HepG2 (cell line): ENCODE results near the gene GLYATL3. TPM values are rescaled to one million over a fixed set of nuclear protein-coding genes. Genes with fewer than 3 reads are reported as not detected.

ENCODE experiments used
- BRCA1 ChIP-seq: sonication (generic); formaldehyde crosslinking; IDR thresholded peaks from 2 replicates; pipeline ENCODE4 v1.4.0; 2020; ENCODE audit warnings: missing genetic modification reagents
- CREB1 ChIP-seq, 2 experiments: fragments of 450-650 bp in 1 of 2; IDR thresholded peaks; 2 replicates each; pipeline ENCODE4 v1.6.1; 2016 to 2017; ENCODE audit warnings: control low read depth in 1 of 2, mild to moderate bottlenecking in 1 of 2, missing compliant biosample characterization in 1 of 2, missing genetic modification characterization in 1 of 2
- CREM ChIP-seq, 2 experiments: sonication (generic) in 1 of 2; formaldehyde crosslinking in 1 of 2; IDR thresholded peaks; 2 replicates each; pipeline versions ENCODE4 v1.4.0 to v1.6.1; 2016 to 2020; ENCODE audit warnings: antibody characterized with exemption in 1 of 2, mild to moderate bottlenecking in 1 of 2, missing genetic modification reagents in 1 of 2
- DDIT3 ChIP-seq: sonication (generic); formaldehyde crosslinking; IDR thresholded peaks from 2 replicates; pipeline ENCODE4 v1.4.0; 2020; ENCODE audit warnings: mild to moderate bottlenecking, missing genetic modification reagents
- EP300 ChIP-seq, 3 experiments: sonication (generic) in 1 of 3; formaldehyde crosslinking in 1 of 3; IDR thresholded peaks; 2 replicates each; pipeline versions ENCODE4 v1.5.1 to v1.6.1; 2011 to 2020; ENCODE audit warnings: low read depth in 2 of 3, low read length in 2 of 3, borderline replicate concordance in 1 of 3, improper control_type of control experiment in 1 of 3, mild to moderate bottlenecking in 1 of 3, missing genetic modification reagents in 1 of 3, moderate library complexity in 1 of 3
- ESRRA ChIP-seq: sonication (generic); formaldehyde crosslinking; IDR thresholded peaks from 2 replicates; pipeline ENCODE4 v1.5.1; 2020; ENCODE audit warnings: mild to moderate bottlenecking, low read depth, missing genetic modification reagents
- FOSL1 ChIP-seq: sonication (generic); formaldehyde crosslinking; IDR thresholded peaks from 2 replicates; pipeline ENCODE4 v1.9.0; 2021; ENCODE audit warnings: missing genetic modification reagents, borderline replicate concordance
- FOXJ3 ChIP-seq: sonication (generic); formaldehyde crosslinking; IDR thresholded peaks from 2 replicates; pipeline ENCODE4 v1.4.0; 2020; ENCODE audit warnings: missing genetic modification reagents, mild to moderate bottlenecking, borderline replicate concordance
- KLF13 ChIP-seq: sonication (generic); formaldehyde crosslinking; IDR thresholded peaks from 2 replicates; pipeline ENCODE4 v1.4.0; 2020; ENCODE audit warnings: mild to moderate bottlenecking, missing genetic modification reagents
- KLF9 ChIP-seq: IDR thresholded peaks from 2 replicates; pipeline ENCODE4 v1.6.1; 2016; ENCODE audit warnings: low read depth
- MEIS1 ChIP-seq: sonication (generic); formaldehyde crosslinking; IDR thresholded peaks from 2 replicates; pipeline ENCODE4 v1.9.0; 2021; ENCODE audit warnings: mild to moderate bottlenecking, missing genetic modification reagents, moderate library complexity, borderline replicate concordance
- NBN ChIP-seq: fragments of 450-650 bp; conservative IDR thresholded peaks from 2 replicates; pipeline ENCODE4 v1.6.1; 2017
- NRL ChIP-seq: sonication (generic); formaldehyde crosslinking; IDR thresholded peaks from 2 replicates; pipeline ENCODE4 v1.5.0; 2020; ENCODE audit warnings: missing genetic modification reagents, mild to moderate bottlenecking, moderate library complexity, borderline replicate concordance
- PHF21A ChIP-seq: sonication (generic); formaldehyde crosslinking; IDR thresholded peaks from 2 replicates; pipeline ENCODE4 v1.5.0; 2020; ENCODE audit warnings: mild to moderate bottlenecking, missing genetic modification reagents
- PPARG ChIP-seq: conservative IDR thresholded peaks from 2 replicates; pipeline ENCODE4 v1.6.1; 2016; ENCODE audit warnings: missing biosample characterization, missing genetic modification reagents
- RNF2 ChIP-seq: fragments of 450-650 bp; conservative IDR thresholded peaks from 2 replicates; pipeline ENCODE4 v1.6.1; 2016; ENCODE audit warnings: low read depth
- SP5 ChIP-seq: IDR thresholded peaks from 2 replicates; pipeline ENCODE4 v1.6.1; 2016; ENCODE audit warnings: low read depth, borderline replicate concordance
- SPEN ChIP-seq: sonication (generic); formaldehyde crosslinking; IDR thresholded peaks from 2 replicates; pipeline ENCODE4 v1.5.1; 2020; ENCODE audit warnings: low read depth, mild to moderate bottlenecking, missing genetic modification reagents
- TOPORS ChIP-seq: sonication (generic); formaldehyde crosslinking; IDR thresholded peaks from 2 replicates; pipeline ENCODE4 v1.8.0; 2023; ENCODE audit warnings: mild to moderate bottlenecking, missing genetic modification reagents
- TRIM22 ChIP-seq: fragments of 450-650 bp; IDR thresholded peaks from 2 replicates; pipeline ENCODE4 v1.6.1; 2017
- U2AF1 ChIP-seq: fragments of 200-400 bp; formaldehyde crosslinking; optimal IDR thresholded peaks from 2 replicates; pipeline ENCODE3; 2017; ENCODE audit warnings: mild to moderate bottlenecking, low read depth, low read length
- ZBTB39 ChIP-seq: sonication (generic); formaldehyde crosslinking; IDR thresholded peaks from 2 replicates; pipeline ENCODE4 v1.5.0; 2020; ENCODE audit warnings: missing genetic modification reagents
- ZNF20 ChIP-seq: sonication (generic); formaldehyde crosslinking; IDR thresholded peaks from 2 replicates; pipeline ENCODE4 v1.4.0; 2020; ENCODE audit warnings: mild to moderate bottlenecking, moderate library complexity, missing genetic modification reagents
- ZNF24 ChIP-seq: fragments of 450-650 bp; IDR thresholded peaks from 2 replicates; pipeline ENCODE4 v1.6.1; 2017; ENCODE audit warnings: antibody characterized with exemption, mild to moderate bottlenecking
- ZNF251 ChIP-seq: sonication (generic); formaldehyde crosslinking; IDR thresholded peaks from 2 replicates; pipeline ENCODE4 v1.9.0; 2021; ENCODE audit warnings: mild to moderate bottlenecking, missing genetic modification reagents
- ZNF350 ChIP-seq: sonication (generic); formaldehyde crosslinking; IDR thresholded peaks from 2 replicates; pipeline ENCODE4 v1.4.0; 2020; ENCODE audit warnings: mild to moderate bottlenecking, low read depth, missing genetic modification reagents, borderline replicate concordance
- ZNF547 ChIP-seq: sonication (generic); formaldehyde crosslinking; IDR thresholded peaks from 2 replicates; pipeline ENCODE4 v1.5.1; 2020; ENCODE audit warnings: mild to moderate bottlenecking, missing genetic modification reagents
- ZNF569 ChIP-seq: sonication (generic); formaldehyde crosslinking; IDR thresholded peaks from 2 replicates; pipeline ENCODE4 v1.5.0; 2020; ENCODE audit warnings: mild to moderate bottlenecking, missing genetic modification reagents, moderate library complexity, borderline replicate concordance
- ZNF816 ChIP-seq: sonication (generic); formaldehyde crosslinking; IDR thresholded peaks from 2 replicates; pipeline ENCODE4 v1.8.0; 2022; ENCODE audit warnings: missing genetic modification reagents, mild to moderate bottlenecking, borderline replicate concordance
- ZSCAN22 ChIP-seq: sonication (generic); formaldehyde crosslinking; IDR thresholded peaks from 2 replicates; pipeline ENCODE4 v1.4.0; 2020; ENCODE audit warnings: mild to moderate bottlenecking, missing genetic modification reagents
- polyA plus RNA-seq, 8 experiments: library from polyadenylated mRNA; depleted of rRNA in 3 of 8; stranded (reverse) in 7 of 8; unstranded in 1 of 8; fragments of >200 nt; fragmentation: Illumina TruSeq in 4 of 8; extraction: Trizol in 4 of 8; gene quantifications; 2 replicates each; pipeline versions ENCODE4 v1.2.1 to v1.2.3, GENCODE V29; 2011 to 2016; ENCODE audit warnings: low read depth in 4 of 8, missing spikeins in 1 of 8, mixed read lengths in 1 of 8; ENCODE audit not compliant: insufficient read depth in 1 of 8
- total RNA-seq, 5 experiments: library from RNA; depleted of rRNA; stranded (reverse); fragments of >200 nt; fragmentation: Illumina TruSeq; extraction: Trizol; gene quantifications; 2 replicates each; pipeline ENCODE4 v1.2.3, GENCODE V29; 2016; ENCODE audit warnings: low read depth in 1 of 5

GLYATL3 gene
- total and polyA plus RNA-seq, 2 of the 13 experiments (the other 11 are each of a cell fraction or from before 2014, with no cell fraction given), result 0.05 TPM; not detected in 1

- no peak for TF ChIP-seq ZNF816 (CRISPR knock-in tag)
- no peak for TF ChIP-seq RNF2
- no peak for TF ChIP-seq CREB1 (IDR thresholded peaks at IDR 0.05)
- TF ChIP-seq CREB1 (CRISPR knock-in tag; IDR thresholded peaks at IDR 0.05), result peak; percentile 54
- no peak for TF ChIP-seq TRIM22
- TF ChIP-seq KLF9 (CRISPR knock-in tag), result no peak
- TF ChIP-seq MEIS1, result peak; percentile 99
- no peak for TF ChIP-seq ZSCAN22
- TF ChIP-seq ZNF350, result no peak
- peak in 1 of 2 experiments; percentile 70; a peak in 2 of 4 replicates for TF ChIP-seq EP300 (IDR thresholded peaks at IDR 0.05; ENCODE audit: low read depth in 2 of 2, low read length in 2 of 2)
- peak; percentile 62; the same call in 1 of the 2 replicates for TF ChIP-seq EP300 (CRISPR knock-in tag; IDR thresholded peaks at IDR 0.05; ENCODE audit: borderline replicate concordance)
- no peak for TF ChIP-seq U2AF1
- TF ChIP-seq ZNF251 (CRISPR knock-in tag), result no peak
- TF ChIP-seq SP5 (CRISPR knock-in tag), result peak; percentile 97
- TF ChIP-seq KLF13 (CRISPR knock-in tag), result no peak
- TF ChIP-seq ZBTB39, result no peak
- TF ChIP-seq ESRRA, result no peak
- no peak for TF ChIP-seq ZNF24
- no peak for TF ChIP-seq FOXJ3 (CRISPR knock-in tag)
- no peak for TF ChIP-seq DDIT3
- no peak for TF ChIP-seq ZNF547 (CRISPR knock-in tag)
- TF ChIP-seq CREM (IDR thresholded peaks at IDR 0.05), result peak; percentile 62; the same call in 1 of the 2 replicates
- TF ChIP-seq CREM (CRISPR knock-in tag; IDR thresholded peaks at IDR 0.05), result no peak
- no peak for TF ChIP-seq ZNF20 (CRISPR knock-in tag)
- TF ChIP-seq BRCA1, result no peak
- no peak for TF ChIP-seq TOPORS (CRISPR knock-in tag)
- TF ChIP-seq PPARG (CRISPR knock-in tag), result 0 out of 2 replicates have a peak, but pooled peaks have one; percentile 25
- TF ChIP-seq FOSL1 (CRISPR knock-in tag), result peak; percentile 83
- no peak for TF ChIP-seq NRL (CRISPR knock-in tag)
- TF ChIP-seq ZNF569 (CRISPR knock-in tag), result no peak
- 0 out of 2 replicates have a peak, but pooled peaks have one; percentile 24 for TF ChIP-seq PHF21A (CRISPR knock-in tag)
- no peak for TF ChIP-seq NBN
- TF ChIP-seq SPEN, result no peak
Measured at GRCh38 chr6:49556429-49556837, 56.7 kb downstream of the GLYATL3 start (continued).
